Measurements from ENCODE around the gene CSTB. TPM values are rescaled to one million over a fixed set of nuclear protein-coding genes. Genes with fewer than 3 reads are reported as not detected.

Gene CSTB
- total and polyA plus RNA-seq, 2 donors (not counting 1 experiment from before 2014, with no cell fraction given): 14.0 to 28.3 TPM

- no peaks in the 10 kb centered on the region for H3K9me3 ChIP-seq (ENCODE audit: control extremely low read depth in 1 of 3, control insufficient read depth in 2 of 3, insufficient read depth in 1 of 3, low read length in 2 of 3)
- CTCF ChIA-PET: no interaction called here
- H3K79me2 ChIP-seq (ENCODE audit: control insufficient read depth, insufficient read depth, low read length): no peaks in the 10 kb centered on the region
- ATAC-seq (ENCODE audit: low read depth) (no peak), DNase-seq (no peak)
- H3K9me3 Mint-ChIP-seq (ENCODE audit: insufficient read depth): no peaks in the 10 kb centered on the region
- no peak for TF ChIP-seq EZH2 (IDR thresholded peaks at IDR 0.05; ENCODE audit: borderline replicate concordance, insufficient read depth, low read depth, low read length, poor library complexity, severe bottlenecking)
- TF ChIP-seq, protein P1, sequence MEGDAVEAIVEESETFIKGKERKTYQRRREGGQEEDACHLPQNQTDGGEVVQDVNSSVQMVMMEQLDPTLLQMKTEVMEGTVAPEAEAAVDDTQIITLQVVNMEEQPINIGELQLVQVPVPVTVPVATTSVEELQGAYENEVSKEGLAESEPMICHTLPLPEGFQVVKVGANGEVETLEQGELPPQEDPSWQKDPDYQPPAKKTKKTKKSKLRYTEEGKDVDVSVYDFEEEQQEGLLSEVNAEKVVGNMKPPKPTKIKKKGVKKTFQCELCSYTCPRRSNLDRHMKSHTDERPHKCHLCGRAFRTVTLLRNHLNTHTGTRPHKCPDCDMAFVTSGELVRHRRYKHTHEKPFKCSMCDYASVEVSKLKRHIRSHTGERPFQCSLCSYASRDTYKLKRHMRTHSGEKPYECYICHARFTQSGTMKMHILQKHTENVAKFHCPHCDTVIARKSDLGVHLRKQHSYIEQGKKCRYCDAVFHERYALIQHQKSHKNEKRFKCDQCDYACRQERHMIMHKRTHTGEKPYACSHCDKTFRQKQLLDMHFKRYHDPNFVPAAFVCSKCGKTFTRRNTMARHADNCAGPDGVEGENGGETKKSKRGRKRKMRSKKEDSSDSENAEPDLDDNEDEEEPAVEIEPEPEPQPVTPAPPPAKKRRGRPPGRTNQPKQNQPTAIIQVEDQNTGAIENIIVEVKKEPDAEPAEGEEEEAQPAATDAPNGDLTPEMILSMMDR (IDR thresholded peaks at IDR 0.05): no peak
- H3K27me3 ChIP-seq (replicated peaks in 1 of 4; ENCODE audit: control extremely low read depth in 1 of 4, control insufficient read depth in 3 of 4, insufficient read depth in 4 of 4, low read length in 3 of 4): no peaks in the 10 kb centered on the region
- intact Hi-C loops (cut with micrococcal nuclease): no loop called here
- peaks cover 0 to 4% of the 10 kb centered on the region in 2 experiments for H3K36me3 ChIP-seq (replicated peaks in 1 of 2; ENCODE audit: control extremely low read depth in 1 of 2, control insufficient read depth in 1 of 2, extremely low read depth in 1 of 2, insufficient read depth in 2 of 2, low read length in 1 of 2)
- H3K27ac Mint-ChIP-seq: no peak overlapping the region
- no peaks in the 10 kb centered on the region for H3K27me3 Mint-ChIP-seq
- no peak overlapping the region for H3K27ac ChIP-seq (ENCODE audit: low read length in 2 of 2)
- no peaks in the 10 kb centered on the region for H3K4me1 Mint-ChIP-seq
- H3K9ac ChIP-seq (ENCODE audit: low read length): no peak overlapping the region
- 87% methylated on average over 15 of the region's 15 CpGs for WGBS (ENCODE audit: insufficient coverage)
- H3K4me2 ChIP-seq (replicated peaks; ENCODE audit: low read depth, low read length, poor library complexity, severe bottlenecking): no peak overlapping the region
- no peaks in the 10 kb centered on the region for H3K4me1 ChIP-seq (ENCODE audit: control insufficient read depth in 2 of 2, insufficient read depth in 2 of 2, low read length in 2 of 2)
- H3K4me3 ChIP-seq (ENCODE audit: control extremely low read depth in 1 of 5, extremely low read depth in 1 of 5, insufficient read depth in 1 of 5, low read depth in 2 of 5, low read length in 4 of 5): no peak overlapping the region
- H3K4me3 Mint-ChIP-seq: no peak overlapping the region
- no peaks in the 10 kb centered on the region for H4K20me1 ChIP-seq (ENCODE audit: control insufficient read depth, insufficient read depth, low read length, poor library complexity, severe bottlenecking)
- H2AFZ ChIP-seq (ENCODE audit: insufficient read depth, low read depth, low read length, poor library complexity, severe bottlenecking): no peak overlapping the region
- POLR2A ChIA-PET: no interaction called here
Observed at GRCh38 chr21:43762303-43763128, 13.6 kb downstream of the CSTB start.

GRCh38 chr21:43761886-43762285, 14.2 kb downstream of the CSTB start:
- Histone ChIP-seq H3K4me2 (replicated peaks; ENCODE audit: low read depth, low read length, poor library complexity, severe bottlenecking) (no peak overlapping the region), H3K27ac (ENCODE audit: low read length in 2 of 2) (no peak overlapping the region), H3K79me2 (ENCODE audit: control insufficient read depth, insufficient read depth, low read length) (no peaks in the 10 kb centered on the region), H2AFZ (ENCODE audit: insufficient read depth, low read depth, low read length, poor library complexity, severe bottlenecking) (no peak overlapping the region), H3K9me3 (ENCODE audit: control extremely low read depth in 1 of 3, control insufficient read depth in 2 of 3, insufficient read depth in 1 of 3, low read length in 2 of 3) (no peaks in the 10 kb centered on the region), H3K36me3 (replicated peaks in 1 of 2; ENCODE audit: control extremely low read depth in 1 of 2, control insufficient read depth in 1 of 2, extremely low read depth in 1 of 2, insufficient read depth in 2 of 2, low read length in 1 of 2) (peaks cover 0 to 6% of the 10 kb centered on the region in 2 experiments), H4K20me1 (ENCODE audit: control insufficient read depth, insufficient read depth, low read length, poor library complexity, severe bottlenecking) (no peaks in the 10 kb centered on the region), H3K27me3 (replicated peaks in 1 of 4; ENCODE audit: control extremely low read depth in 1 of 4, control insufficient read depth in 3 of 4, insufficient read depth in 4 of 4, low read length in 3 of 4) (no peaks in the 10 kb centered on the region), H3K9ac (ENCODE audit: low read length) (no peak overlapping the region), H3K4me3 (ENCODE audit: control extremely low read depth in 1 of 5, extremely low read depth in 1 of 5, insufficient read depth in 1 of 5, low read depth in 2 of 5, low read length in 4 of 5) (no peak overlapping the region), H3K4me1 (ENCODE audit: control insufficient read depth in 2 of 2, insufficient read depth in 2 of 2, low read length in 2 of 2) (no peaks in the 10 kb centered on the region)
- Mint-ChIP-seq H3K4me3 (no peak overlapping the region), H3K4me1 (no peaks in the 10 kb centered on the region), H3K9me3 (ENCODE audit: insufficient read depth) (no peaks in the 10 kb centered on the region), H3K27ac (no peak overlapping the region), H3K27me3 (no peaks in the 10 kb centered on the region)
- DNase-seq: no peak
- no peak for ATAC-seq (ENCODE audit: low read depth)
- intact Hi-C loops (cut with micrococcal nuclease): no loop called here
- ChIA-PET CTCF (no interaction called here), POLR2A (interaction anchor here (0.6 kb wide), 1 partner anchor 15 kb away, joined by 3 read pairs; no protein-coding TSS in a partner anchor)
- TF ChIP-seq, protein P1 (IDR thresholded peaks at IDR 0.05): no peak
- TF ChIP-seq EZH2 (IDR thresholded peaks at IDR 0.05; ENCODE audit: borderline replicate concordance, insufficient read depth, low read depth, low read length, poor library complexity, severe bottlenecking): no peak
- WGBS (ENCODE audit: insufficient coverage): 98% methylated on average over 16 of the region's 18 CpGs

Data from B cell (primary cell).